Astrocyte of the hippocampus (primary cell): ENCODE measurements around the gene SSH3.

ENCODE experiments used
- DNase-seq: peaks from one replicate; pipeline ENCODE4 v3.0.0; 2011; ENCODE audit warnings: low read depth, low spot score

The SSH3 gene

DNA sequence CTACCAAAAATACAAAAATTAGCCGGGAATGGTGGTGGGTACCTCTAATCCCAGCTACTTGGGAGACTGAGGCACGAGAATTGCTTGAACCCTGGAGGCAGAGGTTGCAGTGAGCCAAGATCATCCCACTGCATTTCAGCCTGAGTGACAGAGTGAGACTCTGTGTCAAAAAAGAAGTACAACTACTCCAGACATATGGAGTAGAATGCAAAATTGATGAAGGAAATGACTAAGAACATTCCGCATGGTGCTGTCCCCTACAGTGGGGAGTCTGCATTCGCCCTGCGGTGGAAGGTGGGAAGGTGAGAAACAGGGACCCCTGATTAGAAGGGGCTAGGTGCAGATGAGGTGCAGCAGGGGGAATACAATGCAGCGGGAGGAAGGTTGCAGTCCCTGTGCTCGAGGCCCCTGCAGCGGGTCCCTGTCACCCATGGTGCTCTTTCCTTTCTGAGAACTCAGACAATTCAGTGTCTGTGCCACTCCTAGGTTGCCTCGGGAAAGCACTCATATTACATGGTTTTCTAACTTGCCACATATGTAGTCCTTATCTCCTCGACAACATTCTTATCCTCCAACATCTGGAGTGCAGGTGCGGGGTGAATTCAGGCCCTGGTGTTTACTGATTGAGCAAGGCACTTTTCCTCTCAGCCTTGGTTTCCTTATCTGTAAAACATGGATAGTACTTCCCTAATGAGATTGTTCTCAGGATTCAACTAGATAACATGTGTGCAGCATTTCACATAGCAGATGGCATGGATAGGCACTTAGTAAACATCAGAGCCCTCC, 44.8 kb downstream of the SSH3 start:
- DNase-seq, result no peak

DNA sequence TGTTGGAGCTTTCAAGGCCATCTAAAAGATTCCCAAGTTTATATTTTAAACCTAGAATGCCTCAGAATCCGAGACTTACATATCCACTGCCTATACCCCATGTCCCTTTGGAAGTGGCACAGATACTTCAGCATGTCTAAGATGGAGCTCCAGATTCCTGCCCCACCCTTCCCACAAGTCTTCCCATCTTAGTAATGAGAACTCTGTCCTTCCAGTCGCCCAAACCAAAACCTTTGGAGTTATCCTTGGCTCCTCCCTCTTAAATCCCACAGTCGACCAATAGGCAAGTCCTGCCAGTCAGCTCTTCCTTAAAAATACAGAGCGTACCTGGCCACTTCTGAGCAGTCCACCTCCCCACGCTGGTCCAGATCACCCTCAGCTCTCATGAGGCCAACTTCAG, 45.7 kb downstream of the SSH3 start:
- no peak for DNase-seq

DNA sequence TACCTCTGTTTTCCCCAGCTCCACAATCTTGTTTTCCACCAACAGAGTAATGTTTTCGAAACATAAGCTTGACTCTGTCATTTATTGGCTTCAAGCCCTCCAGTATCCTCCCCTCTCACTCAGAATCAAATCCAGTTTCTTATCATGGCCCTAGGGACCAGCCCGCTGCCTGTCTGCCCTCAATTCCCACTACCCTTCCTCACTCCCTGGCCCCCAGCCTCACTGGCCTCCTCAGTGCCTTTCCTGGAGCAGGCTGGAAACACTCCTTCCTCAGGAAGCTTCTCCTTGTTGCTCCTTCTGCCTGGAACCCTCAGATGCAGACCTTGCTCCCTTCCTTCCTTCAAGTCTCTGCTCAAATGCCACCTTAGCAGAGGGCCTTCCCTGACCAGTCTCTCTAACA, 46.1 kb downstream of the SSH3 start:
- no peak for DNase-seq

DNA sequence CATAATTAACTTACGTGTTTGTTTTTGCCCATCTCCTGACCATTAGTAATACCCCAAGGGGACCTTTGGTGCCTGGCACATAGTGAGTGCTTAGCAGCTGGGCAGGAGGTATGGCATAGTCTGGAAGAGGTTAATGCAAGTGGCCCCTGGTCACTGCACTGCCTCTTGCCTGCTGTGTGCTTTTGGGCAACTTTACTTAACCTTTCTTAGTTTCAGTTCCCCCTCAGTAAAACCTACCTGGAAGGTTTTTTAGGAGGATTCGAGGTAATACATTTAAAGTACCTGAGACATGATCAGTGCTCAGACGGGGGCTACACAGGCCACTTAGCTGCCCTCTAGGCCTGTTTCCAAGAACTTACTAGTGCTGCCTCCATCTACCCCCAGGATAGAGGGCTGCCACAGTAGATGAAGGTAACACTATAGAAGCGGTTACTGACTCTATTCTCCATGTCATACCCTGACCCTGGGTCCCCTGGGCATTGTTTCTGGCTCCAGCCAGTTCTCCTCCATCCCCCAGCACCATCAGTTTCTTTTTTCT, 46.7 kb downstream of the SSH3 start:
- DNase-seq, result no peak

DNA sequence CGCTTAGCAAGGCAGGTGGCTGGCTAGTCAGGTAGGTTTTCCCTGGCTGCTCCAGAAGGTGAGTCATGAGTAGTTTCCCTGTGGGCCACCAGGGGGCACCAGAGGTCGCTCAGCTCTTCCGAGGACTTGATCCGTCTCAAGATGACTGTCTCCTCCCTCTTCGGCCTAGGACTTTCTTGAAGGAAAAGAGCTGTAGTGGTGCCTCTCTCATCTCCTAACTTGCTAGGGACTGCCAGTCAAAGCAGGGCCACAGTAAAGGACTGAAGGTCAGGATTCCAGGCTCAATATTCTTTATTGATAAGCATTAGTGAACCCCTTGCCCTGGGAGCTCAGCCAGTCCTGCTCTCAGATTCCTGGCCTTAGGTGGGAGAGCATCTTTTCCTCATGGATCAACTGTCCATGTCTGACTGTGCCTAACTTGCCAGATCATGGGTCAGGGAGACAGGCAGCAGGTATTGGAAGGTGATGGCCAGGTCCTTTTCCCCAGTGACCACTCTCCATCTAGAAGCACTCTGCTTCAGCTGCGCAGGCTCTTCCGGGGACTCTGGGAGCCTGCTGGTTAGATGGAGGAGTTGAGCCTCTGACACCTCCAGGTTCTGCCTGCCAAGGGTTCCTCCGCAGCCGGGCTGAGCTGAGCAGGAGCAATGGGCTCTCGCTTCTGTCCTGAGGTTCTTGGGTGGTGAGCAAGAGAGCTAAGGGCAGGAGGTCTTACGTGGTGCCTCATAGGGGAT, 48.1 kb downstream of the SSH3 start:
- DNase-seq, result peak; percentile 89

DNA sequence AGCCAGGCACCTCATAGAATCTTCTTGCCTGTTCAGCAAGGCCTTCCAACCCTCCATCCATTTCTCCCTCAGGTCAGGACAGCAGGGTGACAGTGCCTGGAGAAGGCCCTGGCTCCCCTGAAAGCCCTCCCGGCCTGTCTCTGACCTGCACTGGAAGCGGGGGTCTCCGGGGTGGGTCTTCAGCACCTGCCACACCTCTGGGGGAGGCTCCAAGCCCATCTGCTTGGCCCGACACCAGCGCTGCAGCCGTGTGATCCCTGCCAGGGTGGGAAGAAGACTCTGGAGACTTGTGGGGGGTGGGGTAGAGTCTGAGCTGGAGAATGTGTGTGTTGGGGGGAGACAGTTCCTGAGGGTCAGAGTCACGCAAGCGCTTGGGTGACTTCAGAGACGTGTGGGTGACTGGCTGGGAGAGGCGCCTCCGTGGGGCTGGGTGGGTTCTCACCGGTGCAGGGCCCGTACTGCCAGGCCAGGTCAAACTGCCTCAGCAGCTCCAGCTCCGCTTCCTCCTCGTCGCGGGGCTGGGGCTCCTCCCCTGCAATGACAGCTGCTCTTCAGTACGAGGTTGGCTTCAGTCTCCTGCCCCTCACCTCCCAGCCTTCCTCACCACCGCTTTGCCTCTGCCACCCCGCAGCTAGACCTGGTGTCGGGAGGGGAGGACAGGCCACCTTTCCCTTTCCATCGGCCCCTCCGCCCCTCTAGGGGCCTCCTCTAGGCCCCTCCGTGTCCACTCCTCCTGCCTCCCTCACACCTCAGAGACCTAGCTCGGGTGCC, 49.4 kb downstream of the SSH3 start:
- DNase-seq, result no peak

DNA sequence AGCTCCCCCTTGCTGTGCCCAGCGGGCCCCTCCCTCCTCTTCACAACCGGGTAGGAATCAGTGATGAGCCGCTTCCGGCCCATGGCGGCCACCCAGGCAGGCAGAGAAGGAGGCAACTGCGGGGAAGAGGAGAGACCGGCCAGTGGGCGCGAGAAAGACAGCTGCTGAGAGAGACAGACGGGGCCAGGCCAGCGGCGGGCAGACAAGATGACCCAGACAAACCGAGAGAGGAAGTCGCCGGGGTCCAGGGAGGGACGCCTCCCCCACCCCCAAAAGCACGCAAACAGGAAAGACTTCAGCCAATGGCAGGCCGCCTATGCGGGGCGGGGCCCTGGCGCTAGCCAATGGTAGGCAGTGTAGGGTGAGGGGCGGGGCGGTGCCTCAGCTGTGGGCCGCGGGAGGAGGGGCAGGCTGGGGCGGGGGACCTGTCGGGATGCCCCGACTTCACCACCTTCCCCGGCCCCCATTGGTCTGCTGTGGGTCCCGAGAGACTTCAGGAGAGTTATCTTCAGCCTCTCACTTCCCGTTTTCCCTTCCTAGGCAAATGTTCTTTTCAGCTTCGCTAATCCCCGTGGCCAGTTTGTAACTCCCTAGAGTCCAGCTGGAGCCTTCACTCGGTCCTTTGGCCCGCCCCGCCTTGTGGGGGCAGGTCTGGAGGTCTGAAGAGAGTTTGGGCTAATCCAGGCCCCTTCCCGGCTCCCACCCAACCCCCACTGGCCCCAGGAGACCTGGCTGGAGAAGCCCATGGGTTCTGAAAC, 50.2 kb downstream of the SSH3 start, which contains the start of gene POLD4:
Gene POLD4, minus strand, starts transcription at position 230 of the 758 bp plus-strand sequence. Its CDS starts 147 bp downstream, at position 83.
- DNase-seq, result peak; percentile 99

DNA sequence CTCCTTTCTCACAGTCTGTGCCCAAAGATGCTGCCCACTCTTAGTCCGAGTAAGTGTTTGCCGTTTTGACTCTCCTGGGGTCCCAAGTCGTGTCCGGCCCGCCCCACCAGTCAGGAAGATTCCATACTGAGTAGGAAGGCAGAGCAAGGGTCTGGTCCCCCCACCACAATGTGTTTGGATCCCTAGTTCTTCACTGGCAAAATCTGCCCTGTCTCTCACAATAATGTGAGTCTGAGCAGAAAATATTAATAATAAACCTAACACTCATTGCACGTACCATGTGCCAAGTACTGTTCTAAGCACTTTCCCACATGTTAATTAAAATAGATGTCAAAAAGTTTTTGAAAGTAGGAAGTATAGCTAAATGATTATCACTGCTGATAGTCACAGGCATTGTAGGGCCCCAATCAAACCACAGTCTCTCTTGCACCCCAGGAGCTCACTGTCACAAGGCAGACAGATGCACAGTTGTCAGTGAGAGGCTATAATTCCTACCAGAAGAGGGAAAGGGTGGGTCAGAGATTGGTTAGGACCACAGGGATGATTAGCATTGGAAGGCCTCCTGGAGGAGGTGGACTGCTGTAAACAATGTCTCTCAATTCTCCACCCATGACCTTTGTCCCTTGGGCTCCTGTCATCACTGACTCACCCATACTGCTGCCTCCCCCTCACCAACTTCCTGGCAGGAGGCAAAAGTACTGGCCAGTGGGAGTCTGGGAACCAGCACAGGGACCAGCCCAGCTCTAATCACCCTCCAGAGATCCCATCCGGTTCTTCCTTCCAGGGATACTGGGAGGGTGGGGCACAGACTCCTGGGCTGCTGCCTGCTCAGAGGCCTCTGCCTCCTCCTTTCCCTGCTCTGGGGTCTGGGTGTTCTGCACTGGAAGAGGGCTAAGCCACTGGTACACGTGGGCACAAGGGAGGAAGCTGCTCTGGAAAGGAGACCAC, 51.0 kb downstream of the SSH3 start:
- peak; percentile 82 for DNase-seq

DNA sequence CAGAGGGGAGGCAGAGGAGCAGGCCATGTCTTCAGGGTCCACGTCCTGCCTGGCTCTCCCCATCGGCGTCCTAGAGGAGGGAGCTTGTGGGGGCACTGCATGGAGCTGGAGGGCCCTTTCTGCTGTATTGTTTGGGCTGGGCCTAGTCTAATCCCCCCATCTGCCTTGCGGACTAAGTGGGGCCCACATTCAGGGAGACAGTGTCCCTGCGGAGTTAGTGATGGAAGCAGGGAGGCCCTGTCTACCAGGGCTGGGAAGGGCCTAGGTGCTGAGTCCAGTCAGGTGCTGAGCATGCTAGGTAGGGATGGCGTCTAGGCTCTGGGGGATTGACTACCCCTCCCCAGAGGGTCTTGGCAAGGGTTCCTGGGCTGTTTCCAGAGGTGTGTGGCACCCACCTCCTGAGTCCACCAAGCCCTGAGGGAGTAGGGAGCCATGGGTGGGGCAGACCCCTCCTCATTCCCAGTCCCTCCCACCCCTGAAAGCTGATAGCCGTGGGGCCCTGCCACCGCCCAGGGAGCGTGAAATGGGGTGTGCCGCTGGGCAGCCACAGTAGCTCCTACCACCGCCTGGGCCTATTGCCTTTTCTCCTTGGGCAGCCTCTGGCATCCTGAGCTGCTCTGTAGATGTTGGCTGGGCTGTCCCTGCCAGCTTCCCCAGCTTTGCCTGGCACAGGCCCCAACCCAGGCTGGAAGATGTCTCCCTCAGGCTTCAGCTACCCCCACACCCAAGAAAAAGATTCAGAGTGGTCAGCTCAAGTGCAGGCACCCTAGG, 51.9 kb downstream of the SSH3 start:
- peak; percentile 31 for DNase-seq

DNA sequence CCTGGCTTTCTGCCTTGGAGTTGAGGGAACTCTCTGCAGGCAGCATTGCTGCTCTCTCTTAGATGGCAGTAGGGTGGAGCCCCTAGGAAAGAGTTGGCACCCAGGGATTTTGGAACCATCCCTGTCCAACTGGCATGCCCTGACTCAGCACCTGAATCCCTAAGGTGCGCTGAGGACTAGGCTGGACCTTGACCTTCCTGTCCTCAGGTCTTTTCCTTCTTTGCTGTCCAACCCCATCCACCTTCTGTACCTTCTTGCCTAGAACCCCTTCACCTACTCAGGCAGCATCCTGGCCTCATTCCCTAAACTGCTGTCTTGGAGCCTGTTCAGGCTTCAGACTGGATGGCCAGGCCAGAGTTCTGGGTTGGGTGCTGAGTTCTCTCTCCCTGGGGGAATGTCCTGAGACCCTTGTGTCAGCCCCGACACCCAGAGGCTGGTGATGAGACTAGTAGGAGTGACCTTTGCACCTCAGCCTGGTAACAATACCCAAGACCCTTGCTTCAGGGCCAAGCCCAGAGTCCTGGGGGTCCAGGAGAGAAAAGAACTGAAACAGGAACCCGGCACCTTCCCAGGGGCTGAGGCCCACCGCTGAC, 52.6 kb downstream of the SSH3 start:
- no peak for DNase-seq

DNA sequence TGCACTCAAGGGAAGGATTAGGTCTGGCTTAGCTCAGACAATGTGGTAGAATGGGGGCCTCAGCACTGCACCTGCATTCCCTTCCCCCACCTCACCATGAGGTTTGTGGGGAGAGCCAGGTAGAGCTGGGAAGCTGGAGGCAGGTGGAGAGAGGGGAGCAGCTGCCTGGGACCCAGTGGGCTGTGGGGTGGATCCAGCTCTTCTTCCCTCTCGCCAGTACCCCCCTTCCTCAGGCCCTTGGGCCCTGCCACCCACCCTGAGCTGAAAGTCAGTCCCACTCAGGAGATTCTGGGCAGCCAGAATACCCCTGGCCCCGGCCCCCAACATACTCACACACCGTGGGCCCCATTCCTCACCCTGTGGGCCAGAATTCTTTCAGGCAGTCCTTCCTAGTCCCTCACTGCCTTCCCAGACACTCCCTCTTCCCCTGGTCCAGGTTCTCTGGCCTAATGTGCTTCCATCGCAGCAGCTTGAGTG, 53.1 kb downstream of the SSH3 start:
- DNase-seq, result no peak

DNA sequence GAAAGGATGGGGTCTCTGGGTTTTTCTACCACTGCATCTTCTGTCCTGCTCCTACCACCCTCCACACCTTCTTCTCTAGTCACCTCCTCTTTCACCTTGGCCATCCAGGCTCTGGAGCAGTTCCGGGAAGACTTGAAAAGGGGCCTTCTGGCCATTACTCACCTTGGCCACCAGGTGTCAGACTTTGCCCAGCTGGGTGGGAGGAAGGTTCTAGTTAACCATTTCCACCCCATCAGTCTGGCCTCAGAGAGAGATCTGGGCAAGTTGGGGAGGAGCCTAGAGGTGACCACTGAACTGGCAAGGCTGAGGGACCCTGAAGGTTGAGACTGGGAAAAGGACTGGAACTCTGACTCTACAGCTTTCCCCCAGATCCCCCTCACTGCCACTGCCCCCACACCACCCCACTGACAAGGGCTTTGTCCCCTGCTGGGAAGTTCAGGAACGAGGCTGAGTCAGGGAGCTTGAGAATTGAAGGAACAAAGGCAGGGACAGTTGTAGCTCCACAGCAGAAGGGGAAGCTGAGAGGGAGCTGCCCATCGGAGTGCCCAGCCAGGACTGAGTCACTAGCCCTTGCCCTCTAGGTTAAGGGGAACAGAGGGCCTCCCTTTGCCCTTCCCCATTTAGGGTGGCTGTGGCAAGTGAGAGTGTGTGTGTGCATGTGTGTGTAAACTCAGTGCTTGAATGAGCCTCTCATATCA, 53.7 kb downstream of the SSH3 start:
- DNase-seq, result peak; percentile 91

DNA sequence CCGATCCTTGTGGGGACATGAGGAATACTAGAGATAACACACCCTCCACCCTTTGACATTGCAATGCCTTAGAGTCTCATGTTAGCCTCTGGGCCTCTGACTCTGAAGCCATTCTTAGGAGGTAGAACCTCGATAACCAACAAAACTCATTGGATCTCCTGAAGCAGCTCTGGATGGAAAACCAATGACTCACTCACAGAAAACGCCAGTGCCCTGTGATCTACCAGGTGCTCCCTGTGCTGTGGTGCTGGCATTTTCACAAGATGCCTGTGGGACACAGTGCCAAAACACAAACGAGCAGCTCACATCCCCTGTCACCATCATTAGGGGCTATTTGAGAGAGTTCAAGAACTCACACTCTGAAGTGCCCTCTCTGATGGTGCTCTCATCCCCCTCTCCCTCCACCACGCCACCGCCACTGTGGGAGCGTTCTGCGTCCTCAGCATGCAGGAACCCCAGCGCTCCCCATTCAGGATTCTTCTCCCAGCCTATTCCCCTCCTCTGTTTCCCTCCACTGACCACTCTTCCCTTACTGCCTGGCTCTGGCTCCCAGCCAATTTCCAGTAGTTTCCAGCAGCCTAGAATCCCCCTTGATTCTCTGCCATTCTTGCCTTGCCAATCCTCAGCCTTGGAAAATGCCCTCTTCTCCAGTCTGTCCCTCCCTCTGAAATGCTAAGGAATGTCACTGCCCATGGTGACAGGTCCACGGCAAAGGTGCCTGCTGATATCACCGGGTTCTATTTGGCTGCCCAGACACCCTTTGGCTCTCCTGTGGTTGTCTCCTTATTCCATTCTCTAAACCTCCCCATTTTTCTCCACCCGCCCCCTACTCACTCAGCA, 54.7 kb downstream of the SSH3 start:
- peak; percentile 87 for DNase-seq
